Stimulated activated CD8-positive, alpha-beta memory T cell treated with anti-CD3 and anti-CD28 coated beads, Interleukin-4, amount 100 ng/mL, for 24 hours (primary cell): ENCODE results near the gene ASTN1.

ENCODE experiments used
- DNase-seq: peaks from one replicate; pipeline ENCODE4 v3.0.0-alpha.2; 2020; ENCODE audit warnings: low read depth

ASTN1 gene

DNA sequence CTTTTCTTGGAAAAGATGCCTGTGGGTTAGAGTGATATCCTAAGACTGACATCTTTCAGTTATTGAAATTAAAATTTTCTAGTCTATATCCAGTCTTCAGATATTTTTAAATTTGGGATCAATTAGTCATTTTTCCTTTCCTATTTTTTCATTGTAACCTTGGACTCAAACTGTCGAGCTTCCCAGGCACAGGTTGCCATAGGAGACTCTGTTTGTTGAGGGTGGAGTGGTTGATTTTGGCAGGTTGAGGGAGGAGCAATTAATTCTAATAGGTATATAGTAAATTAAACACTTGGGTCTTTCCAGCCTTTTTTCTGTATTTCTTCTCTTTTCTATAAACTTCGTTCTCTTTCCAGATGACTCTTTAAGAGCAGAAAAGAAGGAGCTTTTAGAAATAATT lies 326.8 kb downstream of the ASTN1 start:
- no peak for DNase-seq

DNA sequence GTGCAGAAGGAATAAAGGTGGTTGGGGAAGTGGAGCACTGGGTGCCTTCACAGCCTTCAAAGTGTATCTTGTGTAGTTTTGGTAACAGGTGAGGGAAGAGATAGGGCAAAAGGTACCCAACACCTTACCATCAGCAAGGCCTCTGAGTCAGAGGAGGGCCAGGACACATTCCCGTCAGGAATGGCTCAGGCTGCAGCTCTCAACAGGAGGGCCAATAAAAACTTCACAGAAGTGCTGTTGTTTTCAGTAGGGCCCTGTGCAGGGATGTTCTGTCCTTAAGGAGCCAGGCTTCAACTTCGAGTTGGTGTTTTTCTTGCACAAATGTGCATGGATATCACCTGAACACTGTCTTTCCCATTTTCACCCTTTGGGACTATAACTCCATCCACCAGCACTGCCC lies 333.4 kb downstream of the ASTN1 start:
- no peak for DNase-seq

DNA sequence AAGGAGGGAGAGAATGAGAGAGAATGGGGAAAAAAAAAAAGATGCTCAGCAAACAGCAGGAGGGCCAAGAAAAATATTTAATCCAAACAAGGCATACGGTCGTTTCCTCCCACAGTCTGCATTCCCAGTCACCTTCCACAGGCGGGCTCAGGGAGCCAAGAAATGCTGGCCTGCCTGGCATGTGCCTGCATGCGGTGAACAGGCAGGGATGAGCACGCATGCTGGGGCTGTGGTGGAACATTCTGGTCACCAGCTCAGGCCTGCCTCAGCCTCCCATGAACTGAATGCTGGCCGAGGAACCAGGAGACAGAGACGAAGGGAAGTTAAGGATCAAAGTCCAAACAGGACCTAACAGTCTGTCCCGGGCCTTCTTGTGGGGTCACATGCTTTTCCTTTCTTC lies 335.3 kb downstream of the ASTN1 start:
- no peak for DNase-seq

DNA sequence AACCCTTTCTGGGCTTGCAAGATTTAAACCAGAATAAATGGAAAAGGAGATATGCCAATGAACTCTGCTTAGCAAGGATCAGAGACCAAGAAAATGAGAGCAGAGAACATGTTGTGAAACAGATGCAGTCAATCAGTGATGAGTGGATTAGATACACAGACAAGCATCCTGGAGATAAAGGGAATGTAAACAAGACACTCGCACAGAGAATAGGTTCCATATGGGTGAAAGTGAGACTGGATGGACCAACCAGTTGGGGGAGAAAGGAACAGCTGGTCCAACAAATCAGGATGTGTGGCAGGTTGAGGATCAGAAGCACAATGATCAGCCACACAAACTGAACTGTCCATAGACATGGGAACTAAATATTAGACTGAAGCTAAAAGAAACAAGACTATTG lies 338.2 kb downstream of the ASTN1 start:
- DNase-seq: no peak

DNA sequence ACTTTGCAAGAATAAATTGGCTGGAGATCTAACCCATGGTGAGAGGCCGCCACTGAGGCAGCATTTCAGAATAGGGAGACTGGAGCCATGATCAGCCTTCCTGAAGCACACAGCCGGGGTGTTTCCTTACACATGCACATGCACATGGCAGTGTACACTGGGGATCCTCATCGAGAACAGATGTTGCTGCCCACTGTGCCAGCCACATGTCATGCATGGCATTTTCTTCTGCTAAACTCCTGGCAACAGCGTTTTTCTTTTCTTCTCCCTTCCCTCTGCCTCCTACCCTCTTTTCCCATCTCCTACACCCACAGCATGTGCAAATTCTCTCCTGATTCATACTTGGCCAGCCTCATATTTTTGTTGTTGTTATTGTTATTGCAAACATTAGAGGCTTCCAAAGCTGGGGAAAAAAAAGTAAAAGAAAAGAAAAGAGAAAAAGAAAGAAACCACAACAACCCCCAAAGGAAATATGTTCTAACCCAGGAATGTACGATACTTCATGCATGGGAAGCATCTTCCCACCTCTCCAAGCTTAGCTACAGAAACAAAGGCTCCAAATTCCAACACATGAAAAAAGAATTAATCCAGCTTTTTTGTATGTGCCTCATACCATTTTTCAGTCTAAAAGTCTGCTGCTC lies 344.0 kb downstream of the ASTN1 start:
- no peak for DNase-seq

DNA sequence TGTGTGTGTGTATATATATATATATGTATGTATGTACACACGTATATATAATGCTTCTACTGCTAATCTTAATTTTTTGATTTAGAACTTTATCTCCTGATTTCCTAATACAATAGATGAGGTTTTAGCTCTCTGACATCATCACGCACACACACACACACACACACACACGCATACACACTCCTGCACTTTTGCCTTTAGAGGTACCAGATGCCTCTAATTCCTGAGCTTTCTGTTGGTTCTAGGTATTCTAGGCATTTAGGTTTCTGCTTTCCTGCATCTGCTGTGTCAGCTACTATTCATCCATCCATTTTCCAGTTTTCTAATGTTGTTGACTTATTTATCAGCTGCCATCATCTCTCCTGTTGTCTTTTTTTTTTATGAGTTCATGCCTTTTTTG lies 348.3 kb downstream of the ASTN1 start:
- no peak for DNase-seq

DNA sequence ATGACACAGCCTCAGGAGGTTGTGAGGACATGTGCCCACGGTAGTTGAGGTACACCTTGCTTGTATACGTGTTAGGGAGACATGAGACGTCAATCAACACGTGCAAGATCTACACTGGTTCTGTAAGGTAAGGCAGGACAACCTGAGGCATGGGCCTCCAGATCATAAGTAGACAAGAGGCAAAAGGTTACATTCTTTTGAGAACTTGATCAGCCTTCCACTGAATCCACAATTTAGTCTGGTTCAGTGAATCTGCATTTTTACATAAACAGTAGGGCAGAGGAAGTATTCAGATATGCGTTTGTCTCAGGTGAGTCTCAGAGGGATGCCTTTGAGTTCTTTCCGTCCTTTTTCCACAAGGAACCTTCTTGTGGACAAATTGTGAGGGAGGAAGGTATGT lies 348.9 kb downstream of the ASTN1 start:
- no peak for DNase-seq

DNA sequence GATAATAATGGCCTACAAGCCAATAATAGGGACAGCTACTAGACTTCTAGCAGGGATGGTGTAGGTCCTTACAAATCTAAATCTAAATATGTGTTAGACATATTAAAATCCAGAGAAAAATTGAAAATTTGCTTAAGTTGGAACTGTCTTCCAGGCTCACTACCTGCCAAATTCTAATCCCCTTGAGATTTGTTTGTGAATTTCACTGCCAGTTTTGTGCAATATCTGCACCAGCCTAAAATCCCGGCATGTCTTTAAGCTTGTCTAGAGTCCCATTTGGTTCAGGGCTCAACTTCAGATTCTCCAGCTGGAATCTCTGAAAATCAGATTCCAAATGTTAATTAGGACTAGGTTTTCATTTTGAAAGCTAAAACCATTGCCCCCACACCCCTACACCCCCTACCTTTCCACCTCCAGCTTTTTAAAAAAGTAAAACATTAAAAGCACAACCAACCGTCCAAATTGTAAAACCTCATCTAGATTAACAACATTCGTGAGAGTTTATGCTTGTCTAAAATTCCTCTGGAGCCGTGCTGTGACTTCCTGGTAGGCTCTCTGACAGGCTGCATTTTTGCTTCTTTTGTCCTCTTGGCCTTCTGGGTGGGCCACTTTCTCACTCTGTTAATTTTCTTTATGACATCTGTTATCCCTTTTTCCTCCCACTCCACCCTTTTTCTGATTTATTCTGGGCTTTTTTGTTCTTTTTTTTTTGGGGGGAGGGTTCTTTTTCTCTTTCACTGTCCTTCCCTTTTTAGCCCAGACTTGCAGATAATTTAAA lies 352.8 kb downstream of the ASTN1 start:
- no peak for DNase-seq

DNA sequence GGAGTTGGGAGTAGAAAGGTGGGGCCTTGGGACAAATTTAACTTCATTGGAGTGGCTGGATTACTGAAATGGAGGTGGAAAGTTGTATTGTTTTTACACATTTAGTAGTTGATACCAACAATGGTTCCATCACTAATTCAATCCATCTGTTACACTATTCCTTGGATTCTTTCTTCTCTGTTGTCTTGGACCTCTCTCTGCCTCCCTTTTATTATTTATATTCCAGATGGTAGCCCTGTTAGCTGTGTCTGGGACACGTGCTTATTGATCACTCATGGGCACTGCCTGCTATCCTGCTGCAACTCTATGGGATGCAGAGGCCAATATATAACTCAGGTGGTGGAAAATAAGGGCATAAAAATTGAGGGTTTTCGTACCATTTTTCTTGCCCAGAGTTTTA lies 355.2 kb downstream of the ASTN1 start:
- no peak for DNase-seq
